Fibroblast of upper back skin (primary cell): ENCODE data around the gene SMURF1.

Experiments used
- DNase-seq: peaks from one replicate; pipeline ENCODE4 v3.0.0-alpha.2; 2013

SMURF1 gene

GRCh38 chr7:99141334-99141733 lies 2.6 kb downstream of the SMURF1 start:
- no peak for DNase-seq

DNA sequence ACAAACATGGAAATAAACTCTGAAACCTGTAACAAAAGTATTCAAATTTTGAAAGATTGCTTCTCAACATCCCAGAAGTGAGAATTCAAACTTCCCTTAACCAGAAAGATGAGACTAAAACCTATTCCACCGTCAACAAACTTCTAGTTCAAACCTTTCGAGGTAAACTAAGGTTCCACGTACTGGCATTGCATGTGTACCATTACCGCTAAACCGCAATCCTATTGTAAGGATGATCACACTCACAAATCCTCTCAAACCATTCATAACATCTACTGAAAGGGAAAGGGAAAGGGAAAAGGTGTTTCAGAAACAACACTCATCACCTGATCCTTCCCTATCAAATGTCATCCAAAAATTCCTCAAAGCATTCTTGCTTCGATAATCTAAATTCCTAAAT lies 3.1 kb downstream of the SMURF1 start:
- no peak for DNase-seq

DNA sequence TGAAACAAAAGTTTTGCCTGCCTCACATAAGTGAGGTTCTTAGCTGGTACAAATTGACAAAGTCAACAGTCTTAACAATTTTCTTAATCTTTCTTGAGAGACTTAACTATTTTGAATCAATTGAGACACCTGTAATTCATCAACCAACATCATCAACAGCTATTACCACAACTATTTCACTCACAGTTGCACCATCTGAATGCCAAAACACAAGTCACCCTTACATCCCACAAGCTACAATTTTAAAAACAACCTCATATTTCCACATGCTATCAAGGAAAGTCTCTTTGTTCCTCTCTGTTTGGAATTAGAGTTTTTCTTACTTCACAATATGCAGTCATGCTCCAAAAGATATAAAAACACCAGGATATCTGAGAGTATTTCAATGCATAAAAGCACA lies 4.9 kb downstream of the SMURF1 start:
- peak; percentile 67 for DNase-seq

DNA sequence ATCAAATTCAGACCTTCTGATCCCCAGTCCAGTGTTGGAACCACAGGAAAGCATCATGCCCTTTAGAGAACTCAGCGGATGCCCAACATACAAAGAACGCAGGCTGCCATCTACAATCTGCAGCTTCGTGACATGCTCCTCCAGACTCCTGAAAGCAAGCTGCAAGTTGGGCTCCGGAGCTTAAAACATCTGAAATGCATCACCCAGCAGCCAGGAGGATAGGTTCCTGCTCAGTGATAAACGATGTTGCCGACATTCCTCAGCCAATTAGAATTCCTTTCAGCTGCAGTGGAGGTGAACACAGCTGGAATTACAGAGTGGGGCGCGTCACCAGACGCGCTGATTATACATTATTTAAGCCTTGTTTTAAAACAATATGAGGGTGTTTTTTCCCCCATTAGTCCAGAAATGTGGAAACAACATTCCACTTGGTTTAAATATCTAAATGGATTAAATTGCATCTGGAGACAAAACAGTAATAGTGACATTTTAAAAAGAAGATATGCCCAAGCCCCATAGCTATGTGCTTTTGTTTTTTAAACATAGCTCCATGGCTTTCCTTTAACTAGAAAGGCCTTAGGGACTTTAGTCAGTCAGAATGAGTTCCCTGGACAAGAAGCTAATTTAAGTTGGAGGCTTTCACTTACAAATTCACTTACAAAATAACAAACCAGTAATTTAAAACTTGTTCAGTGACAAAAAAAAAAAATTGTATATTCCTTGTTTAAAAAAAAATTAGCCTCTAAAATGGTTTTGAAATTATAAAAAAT lies 6.3 kb downstream of the SMURF1 start:
- DNase-seq = peak; percentile 94

GRCh38 chr7:99135938-99136337 lies 8.0 kb downstream of the SMURF1 start:
- no peak for DNase-seq

DNA sequence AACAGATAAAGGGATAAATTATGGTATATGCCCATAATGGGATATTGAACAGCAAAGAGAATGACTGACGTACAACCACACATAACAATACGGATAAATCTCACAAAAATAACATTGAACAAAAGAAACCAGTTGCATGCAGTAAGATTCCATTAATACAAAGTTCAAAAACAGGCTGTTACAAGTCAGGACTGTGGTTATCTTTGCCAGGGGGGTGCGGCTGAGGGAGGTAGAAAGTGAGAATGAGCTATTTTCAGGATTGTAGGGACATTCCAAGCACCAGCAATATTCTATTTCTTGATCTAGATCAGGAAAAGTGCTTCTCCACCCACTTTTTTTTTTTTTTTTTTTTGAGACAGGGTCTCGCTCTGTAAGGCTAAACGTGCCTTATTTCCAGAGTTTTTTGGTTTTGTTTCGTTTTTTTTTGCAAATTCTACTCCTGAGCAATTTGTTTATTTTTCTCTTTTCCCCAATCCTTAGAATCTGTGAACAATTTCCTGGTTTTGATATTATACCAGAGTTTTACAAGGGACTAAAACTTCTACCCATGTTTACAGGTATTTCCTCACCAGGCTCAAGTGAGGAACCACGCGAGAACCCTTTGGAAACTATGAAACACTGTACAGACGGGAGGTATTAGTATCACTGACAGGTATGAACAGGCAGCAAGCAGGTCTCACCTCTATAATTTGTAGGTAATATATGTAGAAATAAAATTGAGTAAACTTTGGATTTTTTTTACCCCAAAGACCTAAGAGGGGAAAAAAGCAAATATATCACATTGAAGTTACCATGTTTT lies 9.9 kb downstream of the SMURF1 start:
- DNase-seq = no peak

GRCh38 chr7:99132595-99133321 lies 11.2 kb downstream of the SMURF1 start:
- DNase-seq = no peak

- no peak for DNase-seq
Observed at GRCh38 chr7:99131290-99131689, 12.6 kb downstream of the SMURF1 start.

DNA sequence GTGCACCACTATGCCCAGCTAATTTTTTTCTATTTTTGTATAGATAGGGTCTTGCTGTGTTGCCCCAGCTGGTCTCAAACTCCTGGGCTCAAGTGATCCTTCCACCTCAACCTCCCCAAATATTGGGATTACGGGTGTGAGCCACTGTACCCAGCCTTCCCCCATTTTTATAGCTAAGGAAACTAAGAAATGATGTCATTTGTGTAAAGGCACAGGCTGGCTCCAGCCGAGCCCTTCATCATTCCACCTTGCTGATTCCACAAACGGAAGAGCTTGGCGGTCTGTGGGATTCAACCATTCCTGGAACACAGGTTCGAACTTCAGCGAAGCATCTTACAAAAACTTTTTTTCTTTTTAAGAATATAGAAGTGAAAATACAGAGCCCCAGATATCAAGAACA lies 14.4 kb downstream of the SMURF1 start:
- DNase-seq = no peak

- peak; percentile 41 for DNase-seq
Observed at GRCh38 chr7:99129001-99129400, 14.9 kb downstream of the SMURF1 start.

DNA sequence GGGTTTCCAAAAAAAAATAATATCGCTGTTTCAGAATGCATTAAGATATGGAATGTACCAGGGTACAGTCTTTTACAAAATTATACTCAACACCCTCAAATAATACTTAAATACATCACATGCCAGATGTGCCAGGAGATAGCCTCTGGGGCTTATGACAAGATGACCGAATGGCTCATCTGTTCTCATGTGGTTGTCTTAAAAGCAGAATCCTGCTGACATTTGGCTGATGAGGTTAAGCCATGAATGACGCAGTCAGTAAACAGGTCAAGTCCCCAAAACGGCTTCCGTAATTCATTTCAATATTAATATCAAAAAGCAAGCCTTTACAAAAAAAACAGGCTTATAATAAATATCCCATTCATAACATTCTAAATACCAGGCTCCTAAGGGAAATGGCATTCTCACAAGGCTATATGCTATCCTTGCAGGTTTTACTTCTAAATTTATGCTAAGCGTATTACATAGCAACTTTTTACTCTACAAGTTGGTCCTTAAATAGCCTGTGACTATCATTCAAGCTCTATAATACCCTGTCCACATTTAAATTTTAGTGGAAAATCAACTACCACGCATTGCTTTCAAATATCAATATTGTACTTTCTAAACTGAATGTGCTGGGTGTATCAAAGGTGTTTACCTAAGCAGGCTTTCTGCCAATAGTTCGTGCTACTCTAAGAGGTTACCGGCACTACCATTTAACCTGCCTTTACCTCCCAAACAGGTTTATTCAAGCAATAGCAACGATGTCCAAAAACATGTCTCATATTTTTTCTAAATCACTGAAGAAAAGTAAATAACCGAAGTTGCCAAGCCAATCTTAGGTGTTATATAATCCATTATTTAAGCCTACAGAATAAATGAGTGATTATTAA lies 15.6 kb downstream of the SMURF1 start:
- DNase-seq = no peak

DNA sequence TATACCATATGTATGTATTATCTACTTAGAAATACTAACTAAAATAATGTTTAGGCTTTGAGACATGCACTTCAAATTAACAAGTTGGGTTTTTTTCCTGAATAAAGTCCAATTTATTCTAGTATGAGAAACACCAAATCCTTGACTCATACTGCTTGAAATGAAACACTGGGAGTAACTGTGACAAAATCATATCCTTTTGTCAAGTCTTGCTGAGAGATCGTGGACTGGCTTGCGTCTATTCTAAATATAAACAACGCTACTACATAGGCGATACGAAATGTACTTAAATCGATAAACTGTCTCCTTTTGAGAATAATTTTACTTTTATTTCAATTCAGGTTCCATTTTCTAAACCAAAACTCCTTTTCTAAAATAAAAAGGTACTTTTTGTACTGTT lies 16.3 kb downstream of the SMURF1 start:
- peak; percentile 52 for DNase-seq

DNA sequence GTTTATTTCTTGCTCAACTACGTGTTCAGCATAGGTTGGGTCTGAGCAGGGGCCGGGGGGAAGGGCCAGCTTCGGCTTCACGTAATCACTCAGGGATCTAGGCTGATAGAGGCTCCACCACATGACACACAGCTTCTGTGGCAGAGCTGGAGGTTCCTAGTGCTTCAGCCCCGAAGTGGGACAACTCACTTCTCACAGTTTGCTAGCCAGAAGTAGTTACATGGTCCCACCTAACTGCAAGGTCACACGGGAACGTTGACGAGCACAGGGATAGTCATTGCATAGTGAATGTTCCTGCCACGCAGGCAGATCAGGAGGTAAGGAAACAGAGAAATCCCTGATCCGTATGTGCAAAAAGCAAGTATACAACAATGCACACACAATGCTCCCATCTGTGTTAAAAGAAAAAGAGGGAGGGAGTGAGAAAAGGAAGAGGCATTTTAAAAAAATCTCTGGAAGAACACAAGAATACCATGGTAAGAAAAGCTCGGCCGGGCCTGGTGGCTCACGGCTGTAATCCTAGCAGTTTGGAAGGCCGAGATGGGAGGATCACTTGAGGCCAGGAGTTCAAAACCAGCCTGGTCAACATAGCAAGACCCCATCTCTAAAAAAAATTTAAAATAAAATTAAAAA lies 16.9 kb downstream of the SMURF1 start:
- DNase-seq = no peak

- DNase-seq = no peak
Observed at GRCh38 chr7:99125505-99125865, 18.4 kb downstream of the SMURF1 start.

GRCh38 chr7:99124751-99125504 lies 19.0 kb downstream of the SMURF1 start:
- DNase-seq = no peak

- DNase-seq = no peak
Observed at GRCh38 chr7:99124236-99124635, 19.7 kb downstream of the SMURF1 start.

DNA sequence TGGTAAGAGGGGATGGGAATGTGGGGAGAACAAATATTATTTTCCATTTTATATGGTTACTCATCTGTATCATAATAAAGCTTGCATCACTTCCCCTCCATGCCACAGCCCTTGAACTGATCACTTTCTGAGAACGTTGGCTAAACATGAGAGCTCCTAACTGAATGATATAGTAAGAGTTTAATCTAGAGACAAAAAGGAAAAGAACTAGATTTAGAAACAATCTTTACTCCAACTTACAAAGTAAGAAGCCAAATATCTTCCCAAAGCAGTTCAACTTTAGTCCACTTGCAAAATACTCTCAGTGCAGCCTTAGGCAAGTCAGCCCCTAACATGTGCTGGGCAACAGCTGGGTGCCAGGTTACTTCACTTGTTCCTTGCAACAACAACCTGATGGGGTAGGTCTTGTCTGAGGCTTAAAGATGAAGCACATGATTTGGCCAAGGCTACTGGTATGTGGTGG lies 20.3 kb downstream of the SMURF1 start:
- no peak for DNase-seq

GRCh38 chr7:99122762-99123161 lies 21.1 kb downstream of the SMURF1 start:
- no peak for DNase-seq

GRCh38 chr7:99121496-99122021 lies 22.3 kb downstream of the SMURF1 start:
- DNase-seq = peak; percentile 92

DNA sequence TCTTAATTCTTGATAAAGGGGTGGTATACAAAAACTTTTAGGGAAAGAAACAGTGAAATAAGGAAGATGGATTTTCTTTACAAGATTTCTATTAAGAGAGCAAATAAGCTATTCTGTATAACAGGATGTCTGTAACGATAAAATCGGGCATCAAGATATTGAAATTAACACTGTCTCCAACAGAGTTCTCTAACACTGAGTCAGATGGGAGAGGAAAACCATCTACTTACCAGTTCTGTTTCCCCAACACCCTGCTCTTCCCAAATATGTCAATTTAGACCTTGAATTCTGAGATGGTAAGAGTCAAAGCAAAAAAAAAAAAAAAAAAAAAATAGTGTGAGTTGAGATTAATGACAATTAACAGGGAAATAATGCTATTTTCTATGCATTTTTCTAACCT lies 23.0 kb downstream of the SMURF1 start:
- no peak for DNase-seq

GRCh38 chr7:99120501-99120900 lies 23.4 kb downstream of the SMURF1 start:
- peak; percentile 57 for DNase-seq
